Left forelimb (tissue), 1 donor: ENCODE measurements around the gene PROK1.
A peak's percentile ranks its signal among the peaks of the same experiment; 100 is the strongest.
"Not testable (repeated sequence)": the region's sequence is repeated elsewhere in the genome, so short reads cannot be mapped to it uniquely, and the experiment has no call there.

ENCODE experiments used
- DNase-seq: peaks from one replicate; pipeline ENCODE4 v3.0.0-alpha.2; 2018; ENCODE audit warnings: low spot score

Gene PROK1

GRCh38 chr1:110433803-110434202 lies 17.1 kb upstream of the PROK1 start:
- no peak for DNase-seq

- no peak for DNase-seq
These were observed 16.0 kb upstream of the PROK1 start for GRCh38 chr1:110434946-110435345.

- DNase-seq, result no peak
These were observed 14.3 kb upstream of the PROK1 start for GRCh38 chr1:110436635-110437034.

DNA sequence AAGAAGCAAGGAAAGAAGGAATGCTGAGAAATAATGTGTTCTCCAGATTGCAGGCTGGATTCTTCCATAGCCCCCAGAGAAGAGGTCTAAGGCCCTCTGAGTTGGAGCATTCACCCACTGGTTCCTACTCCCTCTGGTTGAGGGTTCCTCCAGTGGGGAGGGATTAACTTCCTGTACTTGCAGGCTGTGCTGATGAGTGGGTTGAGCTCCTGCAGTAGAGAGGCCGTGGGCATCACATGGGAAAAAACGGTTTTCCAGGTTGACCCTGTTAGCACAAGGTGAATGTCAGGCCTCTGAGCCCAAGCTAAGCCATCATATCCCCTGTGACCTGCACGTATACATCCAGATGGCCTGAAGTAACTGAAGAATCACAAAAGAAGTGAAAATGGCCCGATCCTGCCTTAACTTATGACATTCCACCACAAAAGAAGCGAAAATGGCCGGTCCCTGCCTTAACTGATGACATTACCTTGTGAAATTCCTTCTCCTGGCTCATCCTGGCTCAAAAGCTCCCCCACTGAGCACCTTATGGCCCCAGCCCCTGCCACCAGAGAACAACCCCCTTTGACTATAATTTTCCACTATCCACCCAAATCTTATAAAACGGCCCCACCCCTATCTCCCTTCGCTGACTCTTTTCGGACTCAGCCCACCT lies 13.2 kb upstream of the PROK1 start:
- not testable (repeated sequence) for DNase-seq

DNA sequence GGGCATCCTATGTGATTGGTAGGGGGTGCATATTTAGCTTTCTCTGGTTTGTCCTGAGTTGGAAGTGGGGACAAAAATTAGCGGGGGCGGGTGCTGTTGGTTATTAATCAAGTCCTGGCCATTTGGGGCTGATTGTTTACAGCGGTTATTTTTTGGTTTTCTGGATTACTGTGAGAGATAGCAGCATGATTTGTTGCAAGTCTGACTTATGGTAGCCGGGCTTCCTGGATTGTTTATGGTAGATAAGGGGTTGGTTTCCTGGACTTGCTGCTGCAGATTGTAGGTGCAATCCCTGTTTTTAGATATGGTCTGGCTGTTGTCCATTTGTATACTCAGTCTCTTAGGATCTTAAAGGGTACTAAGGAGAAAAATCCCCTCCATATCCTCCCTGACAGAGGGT lies 12.1 kb upstream of the PROK1 start:
- DNase-seq, result no peak

DNA sequence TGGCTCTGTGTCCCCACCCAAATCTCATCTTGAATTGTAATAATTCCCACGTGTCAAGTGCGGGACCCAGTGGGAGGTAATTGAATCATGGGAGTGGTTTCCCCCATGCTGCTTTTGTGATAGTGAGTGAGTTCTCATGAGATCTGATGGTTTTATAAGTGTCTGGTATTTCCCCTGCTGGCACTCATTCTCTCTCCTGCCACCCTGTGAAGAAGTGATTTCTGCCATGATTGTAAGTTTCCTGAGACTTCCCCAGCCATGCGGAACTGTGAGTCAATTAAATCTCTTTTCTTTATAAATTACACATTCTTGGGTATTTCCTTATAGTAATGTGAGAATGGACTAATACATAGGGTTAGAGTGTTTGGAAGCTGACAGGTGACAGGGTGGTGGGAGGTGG lies 11.1 kb upstream of the PROK1 start:
- DNase-seq, result not testable (repeated sequence)

GRCh38 chr1:110440877-110441276 lies 10.1 kb upstream of the PROK1 start:
- no peak for DNase-seq

GRCh38 chr1:110441888-110442287 lies 9.1 kb upstream of the PROK1 start:
- no peak for DNase-seq

GRCh38 chr1:110443451-110443850 lies 7.5 kb upstream of the PROK1 start:
- no peak for DNase-seq

- no peak for DNase-seq
These were observed 6.4 kb upstream of the PROK1 start for GRCh38 chr1:110444561-110444960.

GRCh38 chr1:110449661-110450651 lies 993 bp upstream of the PROK1 start:
- no peak for DNase-seq

DNA sequence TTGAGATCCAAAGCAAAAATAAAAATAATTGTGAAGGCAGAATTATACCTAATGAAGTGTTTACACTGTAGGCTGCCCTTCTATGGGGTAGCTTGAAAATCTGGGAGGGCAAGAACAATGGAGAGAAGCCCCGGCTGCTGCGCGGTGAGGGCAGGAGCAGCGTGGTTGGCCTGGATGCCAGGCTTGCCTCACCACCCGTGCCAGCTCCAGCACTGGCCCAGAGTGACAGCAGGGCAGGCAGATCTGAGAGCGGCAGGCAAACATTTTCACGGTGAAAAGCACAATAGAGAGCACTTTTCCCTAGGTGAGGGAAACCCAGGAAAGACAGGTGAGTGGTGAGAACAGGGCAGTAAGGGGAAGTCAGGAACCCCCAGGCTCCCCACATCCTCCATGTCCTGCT lies 1.4 kb downstream of the PROK1 start:
- DNase-seq, result no peak

- no peak for DNase-seq
These were observed 2.9 kb downstream of the PROK1 start for GRCh38 chr1:110453829-110454228.

GRCh38 chr1:110454328-110454727 lies 3.4 kb downstream of the PROK1 start:
- DNase-seq, result no peak

DNA sequence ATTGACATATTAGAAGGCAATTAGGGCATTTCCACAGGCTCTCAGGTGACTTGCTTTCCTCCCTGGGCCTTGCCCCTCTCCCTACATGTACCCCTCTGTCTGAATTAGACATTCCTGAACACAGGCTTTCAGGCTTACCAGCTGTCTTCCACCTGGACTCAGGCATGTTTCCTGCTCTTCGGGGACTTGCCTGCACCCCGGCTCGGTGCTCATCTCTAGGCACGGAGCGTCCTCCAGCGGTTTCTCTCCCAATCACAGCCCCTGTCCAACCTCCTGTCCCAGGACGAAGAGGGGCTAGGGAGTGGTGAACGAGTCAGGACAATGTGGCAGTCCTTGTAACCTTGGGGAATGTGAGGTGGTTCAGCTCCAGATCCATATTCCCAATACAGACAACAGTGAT lies 4.2 kb downstream of the PROK1 start:
- DNase-seq, result no peak

DNA sequence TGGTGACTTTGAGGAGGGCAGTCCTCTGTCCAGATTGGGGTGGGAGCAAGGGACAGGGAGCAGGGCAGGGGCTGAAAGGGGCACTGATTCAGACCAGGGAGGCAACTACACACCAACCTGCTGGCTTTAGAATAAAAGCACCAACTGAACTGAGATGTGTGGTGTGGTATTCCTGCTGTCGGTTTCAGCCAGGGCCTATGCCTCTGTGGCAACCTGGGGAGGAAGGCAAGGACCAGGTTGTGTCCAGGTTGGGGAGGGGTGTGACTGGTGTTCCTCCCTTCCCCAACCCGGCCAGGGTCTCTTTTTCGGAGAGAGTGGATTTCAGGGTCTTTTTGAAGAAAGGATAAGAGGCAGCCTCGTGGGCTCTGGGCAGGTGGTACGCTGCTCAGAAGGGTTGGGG lies 6.3 kb downstream of the PROK1 start:
- DNase-seq, result no peak

- peak; percentile 84 for DNase-seq
These were observed 9.6 kb downstream of the PROK1 start for GRCh38 chr1:110460253-110461220.

- DNase-seq, result no peak
These were observed 11.1 kb downstream of the PROK1 start for GRCh38 chr1:110462093-110462492.

DNA sequence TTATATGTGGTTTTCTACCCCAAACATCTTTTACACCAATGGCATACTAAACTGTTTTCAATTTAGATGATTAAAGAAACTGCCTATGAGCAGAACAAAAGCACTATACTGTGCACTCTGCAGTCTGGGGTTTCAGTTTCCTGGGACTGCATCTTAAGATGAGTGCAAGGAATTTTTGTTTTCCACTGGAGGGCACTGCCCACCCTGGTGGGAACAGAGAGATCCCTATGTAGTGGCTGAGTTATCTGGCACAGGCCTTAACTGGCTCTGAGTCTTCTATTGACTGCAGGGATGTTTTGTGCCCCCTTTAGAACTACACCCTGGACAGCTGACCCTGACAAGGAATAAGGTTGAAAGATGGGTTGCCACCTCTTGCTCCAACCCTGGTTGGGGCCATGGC lies 12.0 kb downstream of the PROK1 start:
- no peak for DNase-seq

GRCh38 chr1:110463725-110464124 lies 12.8 kb downstream of the PROK1 start:
- DNase-seq, result no peak

GRCh38 chr1:110464340-110464739 lies 13.4 kb downstream of the PROK1 start:
- DNase-seq, result no peak
